Fibroblast of lung (primary cell): ENCODE data around the gene POLR2M. TPM values are rescaled to one million over a fixed set of nuclear protein-coding genes. Genes with fewer than 3 reads are reported as not detected.

Experiments used
- DNase-seq, 2 donors: peaks; one replicate each; pipeline versions ENCODE4 v3.0.0 to v3.0.0-alpha.2; 2010; ENCODE audit warnings: low read depth in 2 of 2
- H2AFZ ChIP-seq: 2 replicates; pipeline ENCODE4 v1.5.1; 2012; ENCODE audit warnings: low read length, control low read depth, inconsistent platforms
- H3K27ac ChIP-seq: 2 replicates; pipeline ENCODE4 v1.5.1; 2011; ENCODE audit warnings: low read length, control low read depth; ENCODE audit not compliant: insufficient read depth
- H3K27me3 ChIP-seq: 2 replicates; pipeline ENCODE4 v1.5.1; 2011; ENCODE audit warnings: mild to moderate bottlenecking, low read length; ENCODE audit not compliant: control insufficient read depth, insufficient read depth
- H3K36me3 ChIP-seq: 2 replicates; pipeline ENCODE4 v1.5.1; 2011; ENCODE audit warnings: low read length; ENCODE audit not compliant: control insufficient read depth, insufficient read depth
- H3K4me1 ChIP-seq: 2 replicates; pipeline ENCODE4 v1.5.1; 2011; ENCODE audit warnings: low read length; ENCODE audit not compliant: control insufficient read depth, insufficient read depth; ENCODE audit errors: extremely low read depth
- H3K4me2 ChIP-seq: 2 replicates; pipeline ENCODE4 v1.5.1; 2011; ENCODE audit warnings: low read length, control low read depth; ENCODE audit not compliant: insufficient read depth; ENCODE audit errors: extremely low read depth
- H3K4me3 ChIP-seq, 4 experiments: fragments of 200-600 bp in 1 of 4; sonication (generic) in 1 of 4; replicated peaks in 1 of 4; 2 replicates each; pipeline ENCODE4 v1.5.1; 2011 to 2016; ENCODE audit warnings: low read length in 4 of 4, low read depth in 3 of 4, mild to moderate bottlenecking in 3 of 4, control low read depth in 2 of 4, inconsistent platforms in 1 of 4, mixed read lengths in 1 of 4; ENCODE audit not compliant: insufficient read depth in 1 of 4; ENCODE audit errors: control extremely low read depth in 1 of 4
- H3K79me2 ChIP-seq: 2 replicates; pipeline ENCODE4 v1.5.1; 2012; ENCODE audit warnings: mild to moderate bottlenecking, low read length, inconsistent platforms; ENCODE audit not compliant: control insufficient read depth, insufficient read depth
- H3K9ac ChIP-seq: 2 replicates; pipeline ENCODE4 v1.5.1; 2011; ENCODE audit warnings: mild to moderate bottlenecking, low read length, control low read depth; ENCODE audit not compliant: insufficient read depth
- H3K9me3 ChIP-seq: 2 replicates; pipeline ENCODE4 v1.5.1; 2012; ENCODE audit warnings: low read depth, low read length; ENCODE audit not compliant: control insufficient read depth, insufficient read depth
- H4K20me1 ChIP-seq: 2 replicates; pipeline ENCODE4 v1.5.1; 2011; ENCODE audit warnings: low read length; ENCODE audit not compliant: control insufficient read depth, insufficient read depth; ENCODE audit errors: extremely low read depth
- CTCF ChIP-seq, 2 donors: IDR thresholded peaks in 1 of 2; conservative IDR thresholded peaks in 1 of 2; 1 replicate in 1 of 2; 2 replicates in 1 of 2; pipeline ENCODE4 v1.5.1; 2011 to 2012; ENCODE audit warnings: low read length in 2 of 2, control low read depth in 1 of 2, inconsistent platforms in 1 of 2, low read depth in 1 of 2, mild to moderate bottlenecking in 1 of 2
- EZH2 ChIP-seq: IDR thresholded peaks from 2 replicates; pipeline ENCODE4 v1.5.1; 2012; ENCODE audit warnings: low read length, control low read depth, mild to moderate bottlenecking; ENCODE audit errors: missing control alignments
- polyA plus RNA-seq, 2 donors: library from polyadenylated mRNA; depleted of rRNA in 1 of 2; stranded (reverse) in 1 of 2; unstranded in 1 of 2; fragments of >200 nt; gene quantifications; 2 replicates each; pipeline ENCODE4 v1.2.1, GENCODE V29; 2011 to 2012; ENCODE audit warnings: missing spikeins in 1 of 2
- total RNA-seq: library from RNA; depleted of rRNA; stranded (reverse); fragments of >200 nt; gene quantifications from 2 replicates; pipeline ENCODE4 v1.2.1, GENCODE V29; 2014

The POLR2M gene
- total and polyA plus RNA-seq, 2 donors (not counting 1 experiment from before 2014, with no cell fraction given) = 70.8 to 287 TPM

DNA sequence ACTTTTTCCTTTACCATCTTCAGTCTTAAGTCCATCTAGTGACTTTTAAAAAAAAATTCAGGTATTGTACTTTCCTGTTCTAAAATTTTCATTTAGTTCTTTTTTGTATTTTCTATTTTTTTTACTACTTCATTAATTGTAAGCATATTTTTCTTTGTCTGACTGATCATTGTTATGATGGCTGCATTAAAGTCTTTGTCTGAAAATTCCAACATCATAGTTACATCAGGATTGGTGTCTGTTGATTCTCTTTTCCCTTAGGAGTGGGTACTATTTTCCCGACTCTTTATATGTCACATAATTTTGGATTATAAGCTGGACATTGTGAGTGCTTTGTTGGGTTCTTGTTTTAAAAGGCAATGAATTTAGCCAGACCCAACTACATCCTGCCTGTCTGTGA is 34.9 kb upstream of the POLR2M start:
- no peak overlapping the region for H3K4me2 ChIP-seq
- DNase-seq = no peak
- no peak overlapping the region for H2AFZ ChIP-seq

DNA sequence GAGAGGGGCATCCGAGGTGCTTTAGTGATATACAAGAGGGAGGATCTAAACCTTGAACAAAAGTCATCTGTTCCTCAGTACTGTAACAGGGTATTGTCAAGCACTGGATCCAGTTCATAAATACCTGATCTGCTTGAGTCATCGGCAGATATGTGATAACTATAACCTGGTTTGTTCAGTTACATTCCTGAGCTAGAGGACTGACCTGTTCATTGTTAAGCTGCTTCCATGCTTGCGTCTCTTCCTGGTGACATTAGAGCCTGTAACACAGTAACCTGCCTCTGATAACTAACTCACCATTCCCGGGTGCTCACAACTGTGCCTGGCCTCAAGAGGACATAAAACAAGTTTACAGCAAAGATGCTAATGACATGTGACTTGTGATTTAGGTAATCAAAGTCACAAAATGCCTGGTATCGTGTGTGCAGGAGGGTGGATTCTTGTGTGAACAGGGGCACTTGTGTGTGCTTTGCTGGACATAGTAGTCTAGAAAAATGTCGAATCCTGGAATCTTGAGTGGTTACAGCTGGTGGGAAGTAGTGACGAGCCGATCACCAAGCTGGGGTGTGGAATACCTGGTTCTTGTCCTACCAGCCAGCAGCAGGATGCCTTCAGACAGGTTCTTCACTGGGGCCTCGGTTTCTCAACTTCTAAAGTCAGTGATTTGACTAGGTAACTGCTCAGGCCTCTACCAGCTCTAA is 30.9 kb upstream of the POLR2M start:
- Histone ChIP-seq H3K79me2 (no peaks in the 10 kb centered on the region), H3K4me2 (no peak overlapping the region), H2AFZ (no peak overlapping the region), H3K4me3 (no peak overlapping the region), H3K27ac (no peak overlapping the region), H3K9me3 (no peaks in the 10 kb centered on the region), H3K36me3 (no peaks in the 10 kb centered on the region), H3K9ac (no peak overlapping the region), H4K20me1 (no peaks in the 10 kb centered on the region), H3K27me3 (no peaks in the 10 kb centered on the region), H3K4me1 (no peaks in the 10 kb centered on the region)
- no peak for DNase-seq
- no peak for TF ChIP-seq EZH2
- TF ChIP-seq CTCF (conservative IDR thresholded peaks at IDR 0.05 in 1 of 2, IDR thresholded peaks at IDR 0.05 in 1 of 2; ENCODE audit: low read depth in 1 of 2, low read length in 2 of 2) = no peak

More for the DNA sequence above, 34.9 kb upstream of the POLR2M start:
- Histone ChIP-seq H3K27me3 (no peaks in the 10 kb centered on the region), H4K20me1 (no peaks in the 10 kb centered on the region), H3K27ac (no peak overlapping the region), H3K79me2 (no peaks in the 10 kb centered on the region), H3K4me3 (no peak overlapping the region), H3K36me3 (no peaks in the 10 kb centered on the region), H3K4me1 (no peaks in the 10 kb centered on the region), H3K9me3 (no peaks in the 10 kb centered on the region), H3K9ac (no peak overlapping the region)
- TF ChIP-seq CTCF (conservative IDR thresholded peaks at IDR 0.05 in 1 of 2, IDR thresholded peaks at IDR 0.05 in 1 of 2; ENCODE audit: low read depth in 1 of 2, low read length in 2 of 2) = no peak
- no peak for TF ChIP-seq EZH2

GRCh38 chr15:57676585-57676984 is 29.9 kb upstream of the POLR2M start:
- Histone ChIP-seq H4K20me1 (no peaks in the 10 kb centered on the region), H3K4me3 (no peak overlapping the region), H3K9me3 (no peaks in the 10 kb centered on the region), H3K36me3 (no peaks in the 10 kb centered on the region), H3K4me2 (no peak overlapping the region), H3K4me1 (no peaks in the 10 kb centered on the region), H3K27me3 (no peaks in the 10 kb centered on the region), H3K79me2 (no peaks in the 10 kb centered on the region), H3K27ac (no peak overlapping the region), H3K9ac (no peak overlapping the region), H2AFZ (no peak overlapping the region)
- no peak for DNase-seq
- TF ChIP-seq EZH2 (no peak), CTCF (conservative IDR thresholded peaks at IDR 0.05 in 1 of 2, IDR thresholded peaks at IDR 0.05 in 1 of 2; ENCODE audit: low read depth in 1 of 2, low read length in 2 of 2) (no peak)
